ENCODE results near the gene CBLC. TPM values are rescaled to one million over a fixed set of nuclear protein-coding genes. Genes with fewer than 3 reads are reported as not detected.

Gene CBLC
- total and polyA plus RNA-seq, 10 of the 15 experiments (the other 5 are each of a cell fraction or from before 2014, with no cell fraction given): not detected

- TF ChIP-seq HDAC6 (IDR thresholded peaks at IDR 0.05; ENCODE audit: unreplicated experiment): no peak
- TF ChIP-seq TARDBP (IDR thresholded peaks at IDR 0.05; ENCODE audit: borderline replicate concordance): 0 out of 2 replicates have a peak, but pooled peaks have one; percentile 27
- TF ChIP-seq RFX5 (IDR thresholded peaks at IDR 0.05; ENCODE audit: low read depth, low read length): no peak
- TF ChIP-seq, protein P1, sequence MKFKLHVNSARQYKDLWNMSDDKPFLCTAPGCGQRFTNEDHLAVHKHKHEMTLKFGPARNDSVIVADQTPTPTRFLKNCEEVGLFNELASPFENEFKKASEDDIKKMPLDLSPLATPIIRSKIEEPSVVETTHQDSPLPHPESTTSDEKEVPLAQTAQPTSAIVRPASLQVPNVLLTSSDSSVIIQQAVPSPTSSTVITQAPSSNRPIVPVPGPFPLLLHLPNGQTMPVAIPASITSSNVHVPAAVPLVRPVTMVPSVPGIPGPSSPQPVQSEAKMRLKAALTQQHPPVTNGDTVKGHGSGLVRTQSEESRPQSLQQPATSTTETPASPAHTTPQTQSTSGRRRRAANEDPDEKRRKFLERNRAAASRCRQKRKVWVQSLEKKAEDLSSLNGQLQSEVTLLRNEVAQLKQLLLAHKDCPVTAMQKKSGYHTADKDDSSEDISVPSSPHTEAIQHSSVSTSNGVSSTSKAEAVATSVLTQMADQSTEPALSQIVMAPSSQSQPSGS (IDR thresholded peaks at IDR 0.05; ENCODE audit: low read length): no peak
- TF ChIP-seq RELA (IDR thresholded peaks at IDR 0.05; ENCODE audit: borderline replicate concordance, partially characterized antibody): peak; percentile 28
- TF ChIP-seq PRDM15 (CRISPR knock-in tag; IDR thresholded peaks at IDR 0.05): no peak
- no peak for TF ChIP-seq POU2F2 (IDR thresholded peaks at IDR 0.05; ENCODE audit: borderline replicate concordance, low read depth, low read length)
- 0 out of 2 replicates have a peak, but pooled peaks have one; percentile 26 for TF ChIP-seq MTA2 (IDR thresholded peaks at IDR 0.05; ENCODE audit: low read depth)
- TF ChIP-seq ZNF217 (IDR thresholded peaks at IDR 0.05): peak; percentile 87; the same call in 1 of the 2 replicates
- TF ChIP-seq POLR2AphosphoS5 (IDR thresholded peaks at IDR 0.05; ENCODE audit: low read length): peak; percentile 53; the same call in 1 of the 2 replicates
- no peak for TF ChIP-seq ZNF274 (IDR thresholded peaks at IDR 0.05; ENCODE audit: insufficient read depth, insufficient read length)
- TF ChIP-seq GATAD2B (conservative IDR thresholded peaks at IDR 0.05; ENCODE audit: low read depth): no peak
- peak; percentile 19; the same call in 1 of the 2 replicates for TF ChIP-seq ATF7 (IDR thresholded peaks at IDR 0.05; ENCODE audit: low read depth)
- peak; percentile 47; the same call in 1 of the 2 replicates for TF ChIP-seq IKZF1 (conservative IDR thresholded peaks at IDR 0.05)
- TF ChIP-seq YY1 (IDR thresholded peaks at IDR 0.05; ENCODE audit: low read depth, low read length): no peak
- no peak for TF ChIP-seq NFYB (IDR thresholded peaks at IDR 0.05; ENCODE audit: insufficient read depth, low read depth, low read length)
- TF ChIP-seq IRF5 (IDR thresholded peaks at IDR 0.05; ENCODE audit: borderline replicate concordance): no peak
- TF ChIP-seq, protein P2, sequence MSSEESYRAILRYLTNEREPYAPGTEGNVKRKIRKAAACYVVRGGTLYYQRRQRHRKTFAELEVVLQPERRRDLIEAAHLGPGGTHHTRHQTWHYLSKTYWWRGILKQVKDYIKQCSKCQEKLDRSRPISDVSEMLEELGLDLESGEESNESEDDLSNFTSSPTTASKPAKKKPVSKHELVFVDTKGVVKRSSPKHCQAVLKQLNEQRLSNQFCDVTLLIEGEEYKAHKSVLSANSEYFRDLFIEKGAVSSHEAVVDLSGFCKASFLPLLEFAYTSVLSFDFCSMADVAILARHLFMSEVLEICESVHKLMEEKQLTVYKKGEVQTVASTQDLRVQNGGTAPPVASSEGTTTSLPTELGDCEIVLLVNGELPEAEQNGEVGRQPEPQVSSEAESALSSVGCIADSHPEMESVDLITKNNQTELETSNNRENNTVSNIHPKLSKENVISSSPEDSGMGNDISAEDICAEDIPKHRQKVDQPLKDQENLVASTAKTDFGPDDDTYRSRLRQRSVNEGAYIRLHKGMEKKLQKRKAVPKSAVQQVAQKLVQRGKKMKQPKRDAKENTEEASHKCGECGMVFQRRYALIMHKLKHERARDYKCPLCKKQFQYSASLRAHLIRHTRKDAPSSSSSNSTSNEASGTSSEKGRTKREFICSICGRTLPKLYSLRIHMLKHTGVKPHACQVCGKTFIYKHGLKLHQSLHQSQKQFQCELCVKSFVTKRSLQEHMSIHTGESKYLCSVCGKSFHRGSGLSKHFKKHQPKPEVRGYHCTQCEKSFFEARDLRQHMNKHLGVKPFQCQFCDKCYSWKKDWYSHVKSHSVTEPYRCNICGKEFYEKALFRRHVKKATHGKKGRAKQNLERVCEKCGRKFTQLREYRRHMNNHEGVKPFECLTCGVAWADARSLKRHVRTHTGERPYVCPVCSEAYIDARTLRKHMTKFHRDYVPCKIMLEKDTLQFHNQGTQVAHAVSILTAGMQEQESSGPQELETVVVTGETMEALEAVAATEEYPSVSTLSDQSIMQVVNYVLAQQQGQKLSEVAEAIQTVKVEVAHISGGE (CRISPR knock-in tag; IDR thresholded peaks at IDR 0.05): no peak
- TF ChIP-seq BHLHE40 (IDR thresholded peaks at IDR 0.05; ENCODE audit: borderline replicate concordance in 1 of 2, low read depth in 2 of 2, low read length in 1 of 2): no peak
Measured at GRCh38 chr19:44746946-44747738, 30.5 kb upstream of the CBLC start (continued).

Data from GM12878 (cell line).